ENCODE data around the gene SOWAHB. TPM values are rescaled to one million over a fixed set of nuclear protein-coding genes. Genes with fewer than 3 reads are reported as not detected.

The SOWAHB gene
- 0.11 and 0.39 TPM in 2 replicates for total RNA-seq

GRCh38 chr4:76897536-76898384, at the start of gene SOWAHB:
Gene SOWAHB, minus strand, starts transcription at chr4:76898144. Its CDS starts 295 bp downstream, at chr4:76897849.

Other genes with a start within 250 kb of the SOWAHB start
- 41.9 and 53.9 TPM in 2 replicates for gene SEPTIN11, start 51.6 kb upstream of the SOWAHB start, total RNA-seq
- gene CCNI, start 177.8 kb upstream of the SOWAHB start, total RNA-seq = 169 and 350 TPM in 2 replicates

Measured in hair follicular keratinocyte (primary cell).